Type B pancreatic cell (in vitro differentiated cells): Measurements from ENCODE around the gene INPP5A. TPM values are rescaled to one million over a fixed set of nuclear protein-coding genes. Genes with fewer than 3 reads are reported as not detected.

Experiments
- DNase-seq: peaks from one replicate; pipeline ENCODE4 v3.0.0; 2021; ENCODE audit warnings: mixed read lengths; ENCODE audit not compliant: unreplicated experiment; ENCODE audit errors: extremely low spot score
- H3K27ac Mint-ChIP-seq: 2 replicates; pipeline ENCODE4 v1.8.0; 2021; ENCODE audit warnings: mild to moderate bottlenecking, mixed read lengths
- H3K27me3 Mint-ChIP-seq: 2 replicates; pipeline ENCODE4 v1.8.0; 2021; ENCODE audit warnings: mixed read lengths
- H3K36me3 Mint-ChIP-seq: 2 replicates; pipeline ENCODE4 v1.8.0; 2021; ENCODE audit warnings: mixed read lengths
- H3K4me1 Mint-ChIP-seq: one replicate; pipeline ENCODE4 v1.8.0; 2021; ENCODE audit warnings: mixed read lengths; ENCODE audit not compliant: unreplicated experiment
- H3K4me3 Mint-ChIP-seq: 2 replicates; pipeline ENCODE4 v1.8.0; 2021; ENCODE audit warnings: mild to moderate bottlenecking, mixed read lengths
- H3K9me3 Mint-ChIP-seq: 2 replicates; pipeline ENCODE4 v1.8.0; 2021; ENCODE audit warnings: mixed read lengths
- CTCF ChIP-seq: fragments of 200-600 bp; sonication (generic); conservative IDR thresholded peaks from 2 replicates; pipeline ENCODE4 v1.5.0; 2021; ENCODE audit warnings: antibody characterized with exemption, mild to moderate bottlenecking
- total RNA-seq: library from RNA; stranded (reverse); gene quantifications from 2 replicates; pipeline ENCODE4 v1.2.1, GENCODE V29; 2021; ENCODE audit warnings: low replicate concordance

INPP5A gene
- total RNA-seq, 1 donor from 2014 or later = 26.6 TPM

GRCh38 chr10:132714986-132715775 is 177.6 kb downstream of the INPP5A start:
- no peak for TF ChIP-seq CTCF
- H3K36me3 Mint-ChIP-seq = peaks cover 7% of the 10 kb centered on the region

GRCh38 chr10:132715776-132716680 is 178.4 kb downstream of the INPP5A start:
- DNase-seq = peak; percentile 44
- H3K4me1 Mint-ChIP-seq = no peaks in the 10 kb centered on the region
- no peaks in the 10 kb centered on the region for H3K9me3 Mint-ChIP-seq
- peaks cover 7% of the 10 kb centered on the region for H3K36me3 Mint-ChIP-seq
- peaks cover 13% of the 10 kb centered on the region for H3K27me3 Mint-ChIP-seq
- H3K4me3 Mint-ChIP-seq = no peak overlapping the region
- H3K27ac Mint-ChIP-seq = no peak overlapping the region
- TF ChIP-seq CTCF = no peak

More at GRCh38 chr10:132714986-132715775, 177.6 kb downstream of the INPP5A start:
- peaks cover 15% of the 10 kb centered on the region for H3K27me3 Mint-ChIP-seq
- no peak for DNase-seq
- H3K9me3 Mint-ChIP-seq = no peaks in the 10 kb centered on the region
- H3K4me3 Mint-ChIP-seq = no peak overlapping the region
- H3K27ac Mint-ChIP-seq = no peak overlapping the region
- H3K4me1 Mint-ChIP-seq = no peaks in the 10 kb centered on the region

GRCh38 chr10:132716691-132717490 is 179.3 kb downstream of the INPP5A start:
- Mint-ChIP-seq H3K9me3 (no peaks in the 10 kb centered on the region), H3K4me3 (no peak overlapping the region), H3K27me3 (peaks cover 15% of the 10 kb centered on the region), H3K36me3 (peaks cover 7% of the 10 kb centered on the region), H3K27ac (no peak overlapping the region), H3K4me1 (peaks cover 4% of the 10 kb centered on the region)
- TF ChIP-seq CTCF = no peak
- peak; percentile 48 for DNase-seq

- H3K27me3 Mint-ChIP-seq = peaks cover 6% of the 10 kb centered on the region
- H3K27ac Mint-ChIP-seq = peak overlapping the region; percentile 17
- peaks cover 4% of the 10 kb centered on the region for H3K36me3 Mint-ChIP-seq
- no peak for DNase-seq
- no peak overlapping the region for H3K4me3 Mint-ChIP-seq
- H3K9me3 Mint-ChIP-seq = no peaks in the 10 kb centered on the region
- TF ChIP-seq CTCF = no peak
- H3K4me1 Mint-ChIP-seq = peaks cover 17% of the 10 kb centered on the region
These were observed 184.1 kb downstream of the INPP5A start for GRCh38 chr10:132721725-132722124.
